ENCODE data around the gene HS1BP3. TPM values are rescaled to one million over a fixed set of nuclear protein-coding genes. Genes with fewer than 3 reads are reported as not detected.

HS1BP3 gene
- total RNA-seq, 4 donors from 2014 or later, result 16.6 to 26.9 (median 19.4) TPM

DNA sequence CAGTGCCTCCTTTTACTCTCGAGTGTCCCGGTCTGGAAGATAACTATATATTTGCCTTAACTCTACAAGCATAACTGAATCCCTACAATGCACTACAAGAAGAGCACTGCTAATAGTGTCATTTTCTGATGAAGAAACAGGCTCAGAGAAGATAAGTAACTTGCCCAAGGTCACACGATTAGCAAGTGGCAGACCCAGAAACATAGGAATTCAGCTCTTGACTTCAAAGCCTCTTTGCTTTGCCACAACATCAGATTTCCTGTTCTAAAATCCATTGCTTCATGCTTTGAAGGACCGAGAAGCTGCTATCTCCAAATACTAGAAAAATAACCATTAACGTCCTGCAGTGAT is 65.6 kb downstream of the HS1BP3 start:
- Histone ChIP-seq H3K36me3 (no peaks in the 10 kb centered on the region), H3K27me3 (no peaks in the 10 kb centered on the region), H3K4me1 (peaks cover 19 to 29% of the 10 kb centered on the region in 2 donors), H3K27ac (peak overlapping the region in 2 of 4 donors; percentile 7 to 33), H3K4me3 (no peak overlapping the region), H3K9me3 (peaks cover 0 to 3% (median 0%) of the 10 kb centered on the region in 3 donors)
- DNase-seq (no peak), ATAC-seq (no peak)
- intact Hi-C loops (cut with DNase I; ENCODE audit: low total_unique reads) (no loop called here), in situ Hi-C loops (cut with MboI; ENCODE audit: low sequenced_read_pairs in 4 of 4) (no loop called here)
- TF ChIP-seq, protein P1, sequence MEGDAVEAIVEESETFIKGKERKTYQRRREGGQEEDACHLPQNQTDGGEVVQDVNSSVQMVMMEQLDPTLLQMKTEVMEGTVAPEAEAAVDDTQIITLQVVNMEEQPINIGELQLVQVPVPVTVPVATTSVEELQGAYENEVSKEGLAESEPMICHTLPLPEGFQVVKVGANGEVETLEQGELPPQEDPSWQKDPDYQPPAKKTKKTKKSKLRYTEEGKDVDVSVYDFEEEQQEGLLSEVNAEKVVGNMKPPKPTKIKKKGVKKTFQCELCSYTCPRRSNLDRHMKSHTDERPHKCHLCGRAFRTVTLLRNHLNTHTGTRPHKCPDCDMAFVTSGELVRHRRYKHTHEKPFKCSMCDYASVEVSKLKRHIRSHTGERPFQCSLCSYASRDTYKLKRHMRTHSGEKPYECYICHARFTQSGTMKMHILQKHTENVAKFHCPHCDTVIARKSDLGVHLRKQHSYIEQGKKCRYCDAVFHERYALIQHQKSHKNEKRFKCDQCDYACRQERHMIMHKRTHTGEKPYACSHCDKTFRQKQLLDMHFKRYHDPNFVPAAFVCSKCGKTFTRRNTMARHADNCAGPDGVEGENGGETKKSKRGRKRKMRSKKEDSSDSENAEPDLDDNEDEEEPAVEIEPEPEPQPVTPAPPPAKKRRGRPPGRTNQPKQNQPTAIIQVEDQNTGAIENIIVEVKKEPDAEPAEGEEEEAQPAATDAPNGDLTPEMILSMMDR (IDR thresholded peaks at IDR 0.05 in 4 of 5, conservative IDR thresholded peaks at IDR 0.05 in 1 of 5), result no peak
- TF ChIP-seq POLR2A (IDR thresholded peaks at IDR 0.05), result no peak

DNA sequence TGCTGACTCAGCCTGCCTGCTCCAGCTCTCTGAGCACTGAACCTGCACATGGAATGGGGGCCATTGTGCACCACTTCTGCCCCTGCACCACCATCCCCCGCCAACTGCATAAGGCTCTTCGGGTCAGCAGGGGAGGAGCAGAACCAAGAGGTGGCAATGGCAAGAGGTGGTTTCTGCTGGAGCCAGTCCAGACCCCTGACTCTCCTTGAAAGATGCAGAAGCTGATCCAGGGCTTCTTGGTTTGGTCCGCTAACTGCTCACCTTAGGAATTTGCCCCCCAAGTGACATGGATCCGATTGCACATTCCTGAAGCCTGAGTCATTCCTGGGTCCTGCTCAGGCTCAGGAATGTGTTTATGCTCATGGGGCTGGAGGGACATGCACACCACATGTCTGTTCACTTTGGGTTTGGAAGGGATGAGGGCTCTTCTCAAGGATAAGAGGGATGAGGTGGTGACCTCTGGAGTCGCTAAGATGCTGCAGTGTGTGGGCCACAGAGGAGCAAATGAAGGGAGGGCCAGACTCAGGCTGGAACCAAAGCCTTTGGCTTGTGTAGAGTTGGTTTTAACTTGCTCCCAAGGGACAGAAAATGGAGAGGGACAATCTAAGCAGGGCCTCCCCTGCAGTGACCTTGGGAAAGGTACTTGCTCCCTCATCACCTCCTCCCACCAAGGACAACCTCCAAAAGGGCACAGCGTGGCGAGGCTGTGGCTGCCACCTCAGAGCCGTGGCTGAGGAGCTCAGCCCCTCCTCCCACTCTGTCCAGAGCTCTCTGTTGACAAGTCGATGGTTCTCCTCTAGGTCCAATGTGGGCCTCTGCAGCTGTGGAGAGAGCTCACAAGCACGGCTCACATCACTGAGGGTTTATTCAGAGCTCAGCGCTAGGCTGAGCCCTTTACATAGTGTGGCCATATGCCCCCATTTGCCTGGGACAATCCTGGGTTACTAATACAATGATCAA is 66.2 kb downstream of the HS1BP3 start:
- intact Hi-C loops (cut with DNase I; ENCODE audit: low total_unique reads), result no loop called here
- peak overlapping the region in 3 of 4 donors; percentile 7 to 27 (median 21) for H3K27ac ChIP-seq
- DNase-seq, result peak in 1 of 2 donors; percentile 65
- no peaks in the 10 kb centered on the region for H3K27me3 ChIP-seq
- in situ Hi-C loops (cut with MboI; ENCODE audit: low sequenced_read_pairs in 4 of 4), result no loop called here
- peaks cover 24 to 33% of the 10 kb centered on the region in 2 donors for H3K4me1 ChIP-seq
- peak; percentile 69 to 83 for ATAC-seq
- no peaks in the 10 kb centered on the region for H3K36me3 ChIP-seq
- TF ChIP-seq, protein P1 (IDR thresholded peaks at IDR 0.05 in 4 of 5, conservative IDR thresholded peaks at IDR 0.05 in 1 of 5), result no peak
- no peak for TF ChIP-seq POLR2A (IDR thresholded peaks at IDR 0.05)
- H3K4me3 ChIP-seq, result no peak overlapping the region
- peaks cover 0 to 3% (median 0%) of the 10 kb centered on the region in 3 donors for H3K9me3 ChIP-seq

DNA sequence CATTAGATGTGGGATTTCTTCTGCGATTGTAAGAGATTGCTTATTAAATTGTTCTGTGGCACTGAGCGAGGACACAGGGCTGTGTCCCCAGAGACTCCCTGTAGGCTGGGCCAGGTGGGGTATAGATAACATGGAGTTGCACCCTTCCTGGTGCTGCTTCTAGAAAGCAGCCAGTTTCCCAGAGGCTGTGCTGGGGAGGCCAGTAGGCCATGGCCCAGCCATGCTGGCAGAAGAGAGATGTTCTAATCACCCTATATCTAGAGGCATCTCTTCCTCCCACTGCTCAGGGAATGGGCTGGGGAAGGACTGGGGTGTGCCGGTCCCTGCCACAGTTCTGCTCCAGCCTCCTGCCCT is 66.9 kb downstream of the HS1BP3 start:
- Histone ChIP-seq H3K27ac (peak overlapping the region in 2 of 4 donors; percentile 21 to 27), H3K36me3 (no peaks in the 10 kb centered on the region), H3K9me3 (peaks cover 0 to 3% (median 0%) of the 10 kb centered on the region in 3 donors), H3K27me3 (no peaks in the 10 kb centered on the region), H3K4me3 (no peak overlapping the region), H3K4me1 (peaks cover 29 to 40% of the 10 kb centered on the region in 2 donors)
- TF ChIP-seq, protein P1 (IDR thresholded peaks at IDR 0.05 in 4 of 5, conservative IDR thresholded peaks at IDR 0.05 in 1 of 5), result no peak
- TF ChIP-seq POLR2A (IDR thresholded peaks at IDR 0.05), result no peak
- intact Hi-C loops (cut with DNase I; ENCODE audit: low total_unique reads) (no loop called here), in situ Hi-C loops (cut with MboI; ENCODE audit: low sequenced_read_pairs in 4 of 4) (no loop called here)
- DNase-seq (no peak), ATAC-seq (no peak)

DNA sequence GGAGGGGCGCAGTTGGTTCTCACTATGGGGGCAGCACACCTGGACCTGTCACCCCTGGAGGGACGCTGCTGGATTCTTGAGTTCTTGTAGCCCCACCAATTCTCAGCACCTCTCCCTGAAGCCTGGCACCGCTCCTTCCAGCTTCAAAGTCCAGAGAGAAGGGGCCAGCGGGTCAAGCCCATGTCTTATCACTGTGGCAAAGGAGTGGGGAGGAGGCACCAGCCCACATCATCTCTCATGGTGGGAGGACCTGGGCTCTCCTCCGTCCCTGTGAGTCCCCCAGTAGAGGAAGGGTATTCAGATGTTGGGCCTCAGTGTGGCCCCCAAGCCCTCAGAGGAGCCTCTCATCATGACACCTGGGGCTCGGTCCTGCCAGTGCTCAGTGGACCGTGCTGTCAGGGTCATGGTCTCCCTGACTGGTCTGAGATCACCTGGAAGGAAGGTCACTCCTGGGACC is 67.4 kb downstream of the HS1BP3 start:
- no peaks in the 10 kb centered on the region for H3K27me3 ChIP-seq
- no peak for ATAC-seq
- no peak overlapping the region for H3K27ac ChIP-seq
- intact Hi-C loops (cut with DNase I; ENCODE audit: low total_unique reads) (no loop called here), in situ Hi-C loops (cut with MboI; ENCODE audit: low sequenced_read_pairs in 4 of 4) (no loop called here)
- peaks cover 31 to 46% of the 10 kb centered on the region in 2 donors for H3K4me1 ChIP-seq
- TF ChIP-seq, protein P1 (IDR thresholded peaks at IDR 0.05 in 4 of 5, conservative IDR thresholded peaks at IDR 0.05 in 1 of 5), result no peak
- no peak for TF ChIP-seq POLR2A (IDR thresholded peaks at IDR 0.05)
- DNase-seq, result no peak
- H3K4me3 ChIP-seq, result no peak overlapping the region
- H3K9me3 ChIP-seq, result peaks cover 0 to 3% (median 0%) of the 10 kb centered on the region in 3 donors
- no peaks in the 10 kb centered on the region for H3K36me3 ChIP-seq

Measured in gastrocnemius medialis (tissue), 4 donors.